Vagina (tissue), 2 donors: ENCODE results near the gene ANO1.

Source experiments
- CTCF ChIP-seq, 3 experiments: fragments of 450-650 bp in 2 of 3; fragments of 200-600 bp in 1 of 3; sonication (generic) in 1 of 3; IDR thresholded peaks; one replicate each; pipeline ENCODE4 v1.5.1; 2017 to 2019; ENCODE audit warnings: antibody characterized with exemption in 3 of 3, mild to moderate bottlenecking in 2 of 3, moderate library complexity in 2 of 3
- POLR2A ChIP-seq, 2 donors: fragments of 450-650 bp; IDR thresholded peaks; one replicate each; pipeline ENCODE4 v1.6.1; 2017; ENCODE audit warnings: antibody characterized with exemption in 2 of 2, mild to moderate bottlenecking in 2 of 2, moderate library complexity in 2 of 2
- POLR2AphosphoS5 ChIP-seq, 2 donors: sonication (generic); formaldehyde crosslinking; IDR thresholded peaks; one replicate each; pipeline ENCODE4 v1.9.0; 2017; ENCODE audit warnings: antibody characterized with exemption in 2 of 2, mild to moderate bottlenecking in 2 of 2, low read depth in 1 of 2; ENCODE audit not compliant: insufficient read depth in 1 of 2

- no peak for TF ChIP-seq CTCF (IDR thresholded peaks at IDR 0.05)
- no peak for TF ChIP-seq POLR2AphosphoS5 (IDR thresholded peaks at IDR 0.05; ENCODE audit: insufficient read depth in 1 of 2, low read depth in 1 of 2)
- no peak for TF ChIP-seq POLR2A (IDR thresholded peaks at IDR 0.05)
Measured at GRCh38 chr11:70200212-70200844, 122.2 kb downstream of the ANO1 start.
